Upper lobe of left lung (tissue), 6 donors: ENCODE results near the gene ADAM12. TPM values are rescaled to one million over a fixed set of nuclear protein-coding genes. Genes with fewer than 3 reads are reported as not detected.
A peak's percentile ranks its signal among the peaks of the same experiment; 100 is the strongest.

Experiments
- ATAC-seq, 2 donors: fragments of 200-7000 bp; cut with Tn5 transposase; one replicate each; pipeline ENCODE4 v1.9.1; 2022; ENCODE audit warnings: mild to moderate bottlenecking in 2 of 2, moderate library complexity in 2 of 2; ENCODE audit not compliant: low FRiP score in 2 of 2
- DNase-seq, 2 donors: peaks; one replicate each; pipeline ENCODE4 v3.0.0-alpha.2; 2019 to 2020
- H3K27ac ChIP-seq, 4 donors: fragments of 200-600 bp; sonication (generic); one replicate each; pipeline ENCODE4 v1.5.1; 2016 to 2019
- H3K27me3 ChIP-seq, 4 donors: fragments of 200-600 bp; sonication (generic); one replicate each; pipeline ENCODE4 v1.5.1; 2017 to 2019
- H3K36me3 ChIP-seq, 4 donors: fragments of 200-600 bp; sonication (generic); one replicate each; pipeline ENCODE4 v1.5.1; 2016 to 2019
- H3K4me1 ChIP-seq, 4 donors: fragments of 200-600 bp; sonication (generic); one replicate each; pipeline ENCODE4 v1.5.1; 2018 to 2019
- H3K4me3 ChIP-seq, 4 donors: fragments of 200-600 bp; sonication (generic); one replicate each; pipeline ENCODE4 v1.5.1; 2017 to 2019; ENCODE audit warnings: mild to moderate bottlenecking in 2 of 4, moderate library complexity in 1 of 4
- H3K9me3 ChIP-seq, 4 donors: fragments of 200-600 bp; sonication (generic); one replicate each; pipeline ENCODE4 v1.5.1; 2018 to 2019
- EP300 ChIP-seq, 4 donors: sonication (generic); formaldehyde crosslinking; IDR thresholded peaks; one replicate each; pipeline ENCODE4 v1.5.1; 2017; ENCODE audit warnings: antibody characterized with exemption in 4 of 4, control low read depth in 2 of 4
- POLR2A ChIP-seq, 4 donors: fragments of 450-650 bp; IDR thresholded peaks; one replicate each; pipeline ENCODE4 v1.5.1; 2016 to 2017; ENCODE audit warnings: antibody characterized with exemption in 4 of 4, mild to moderate bottlenecking in 2 of 4
- POLR2AphosphoS5 ChIP-seq, 2 donors: sonication (generic); formaldehyde crosslinking; IDR thresholded peaks; one replicate each; pipeline ENCODE4 v1.5.1; 2017; ENCODE audit warnings: antibody characterized with exemption in 2 of 2
- WGBS, 2 donors: methylation state at CpG; one replicate each; pipeline ENCODE4 v1.1.5; 2017 to 2018; 5-methylcytosine and 5-hydroxymethylcytosine counted together
- total RNA-seq, 6 donors: library from RNA; depleted of rRNA in 4 of 6; stranded (reverse); fragments of >200 nt in 4 of 6; gene quantifications; one replicate each; pipeline versions ENCODE4 v1.1.0 to v1.2.1, GENCODE V29; 2016 to 2021
- TF ChIP-seq, protein P1 (sequence below), 6 experiments: fragments of 450-650 bp in 4 of 6; fragments of 200-600 bp in 2 of 6; sonication (generic) in 2 of 6; IDR thresholded peaks; one replicate each; pipeline ENCODE4 v1.5.1; 2016 to 2019; ENCODE audit warnings: antibody characterized with exemption in 6 of 6
- donor health status: DM: no; HTN: no; CAD: no; lungs with moderate emphysema.
- donor health status: DM: no; HTN: yes; CAD: no; lungs with severe emphysema.

Gene ADAM12
- total RNA-seq, 6 donors from 2014 or later = 0.44 to 3.7 (median 0.82) TPM

- no peaks in the 10 kb centered on the region for H3K4me1 ChIP-seq
- WGBS, 2 donors = 63 to 80% methylated on average over 3 to 4 of the region's 4 CpGs
- DNase-seq (no peak), ATAC-seq (no peak)
- TF ChIP-seq EP300 (IDR thresholded peaks at IDR 0.05) = no peak
- no peak for TF ChIP-seq POLR2A (IDR thresholded peaks at IDR 0.05)
- TF ChIP-seq POLR2AphosphoS5 (IDR thresholded peaks at IDR 0.05) = no peak
- TF ChIP-seq, protein P1, sequence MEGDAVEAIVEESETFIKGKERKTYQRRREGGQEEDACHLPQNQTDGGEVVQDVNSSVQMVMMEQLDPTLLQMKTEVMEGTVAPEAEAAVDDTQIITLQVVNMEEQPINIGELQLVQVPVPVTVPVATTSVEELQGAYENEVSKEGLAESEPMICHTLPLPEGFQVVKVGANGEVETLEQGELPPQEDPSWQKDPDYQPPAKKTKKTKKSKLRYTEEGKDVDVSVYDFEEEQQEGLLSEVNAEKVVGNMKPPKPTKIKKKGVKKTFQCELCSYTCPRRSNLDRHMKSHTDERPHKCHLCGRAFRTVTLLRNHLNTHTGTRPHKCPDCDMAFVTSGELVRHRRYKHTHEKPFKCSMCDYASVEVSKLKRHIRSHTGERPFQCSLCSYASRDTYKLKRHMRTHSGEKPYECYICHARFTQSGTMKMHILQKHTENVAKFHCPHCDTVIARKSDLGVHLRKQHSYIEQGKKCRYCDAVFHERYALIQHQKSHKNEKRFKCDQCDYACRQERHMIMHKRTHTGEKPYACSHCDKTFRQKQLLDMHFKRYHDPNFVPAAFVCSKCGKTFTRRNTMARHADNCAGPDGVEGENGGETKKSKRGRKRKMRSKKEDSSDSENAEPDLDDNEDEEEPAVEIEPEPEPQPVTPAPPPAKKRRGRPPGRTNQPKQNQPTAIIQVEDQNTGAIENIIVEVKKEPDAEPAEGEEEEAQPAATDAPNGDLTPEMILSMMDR (IDR thresholded peaks at IDR 0.05) = no peak
- no peaks in the 10 kb centered on the region for H3K27me3 ChIP-seq
- no peak overlapping the region for H3K4me3 ChIP-seq
- no peaks in the 10 kb centered on the region for H3K36me3 ChIP-seq
- H3K27ac ChIP-seq = no peak overlapping the region
- H3K9me3 ChIP-seq = peaks cover 0 to 3% (median 0%) of the 10 kb centered on the region in 4 donors
Measured at GRCh38 chr10:126140746-126141273, 247.5 kb downstream of the ADAM12 start.

- H3K36me3 ChIP-seq = no peaks in the 10 kb centered on the region
- no peaks in the 10 kb centered on the region for H3K27me3 ChIP-seq
- DNase-seq (no peak), ATAC-seq (no peak)
- no peak overlapping the region for H3K27ac ChIP-seq
- H3K9me3 ChIP-seq = peaks cover 0 to 3% (median 0%) of the 10 kb centered on the region in 4 donors
- peaks cover 5 to 15% (median 10%) of the 10 kb centered on the region in 4 donors for H3K4me1 ChIP-seq
- TF ChIP-seq POLR2AphosphoS5 (IDR thresholded peaks at IDR 0.05) (no peak), EP300 (IDR thresholded peaks at IDR 0.05) (no peak), POLR2A (IDR thresholded peaks at IDR 0.05) (no peak)
- TF ChIP-seq, protein P1 (IDR thresholded peaks at IDR 0.05) = no peak
- 90 to 93% methylated on average over 4 of the region's 4 CpGs for WGBS, 2 donors
- H3K4me3 ChIP-seq = no peak overlapping the region
Measured at GRCh38 chr10:126137562-126138221, 250.6 kb downstream of the ADAM12 start.

DNA sequence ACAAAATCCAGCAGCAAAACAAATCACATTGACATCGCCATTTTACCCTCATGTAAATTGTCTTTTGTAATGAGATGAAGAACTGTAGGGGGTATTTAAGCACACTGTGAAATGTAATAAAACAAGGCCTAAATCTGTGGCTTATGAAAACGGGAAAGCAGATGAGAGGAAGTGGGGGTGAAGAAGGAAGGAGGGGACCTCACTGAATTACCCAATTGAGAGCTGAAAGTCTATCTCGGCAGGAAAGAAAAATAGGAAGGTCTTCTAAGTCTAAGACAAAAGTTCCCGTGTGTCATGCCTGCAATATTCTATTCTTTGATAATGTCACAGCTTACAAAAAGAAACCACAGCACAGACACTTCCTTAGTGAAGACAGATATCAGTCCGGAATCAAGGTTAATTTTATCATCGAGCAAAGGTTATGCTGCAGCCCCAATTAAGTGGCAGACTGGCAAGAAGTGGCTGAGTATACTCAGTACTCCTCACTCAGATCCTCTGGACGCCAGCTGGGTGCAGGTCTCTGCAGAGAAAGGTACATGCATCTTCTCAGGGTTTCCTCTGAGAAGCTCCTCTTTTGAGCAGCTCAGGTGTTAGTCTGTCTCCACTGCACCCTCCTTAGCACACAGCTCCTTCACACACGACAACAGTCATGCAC, 252.2 kb downstream of the ADAM12 start:
- no peak overlapping the region for H3K27ac ChIP-seq
- no peak overlapping the region for H3K4me3 ChIP-seq
- TF ChIP-seq POLR2AphosphoS5 (IDR thresholded peaks at IDR 0.05) = no peak
- no peak for ATAC-seq
- no peaks in the 10 kb centered on the region for H3K27me3 ChIP-seq
- peaks cover 5 to 15% (median 10%) of the 10 kb centered on the region in 4 donors for H3K4me1 ChIP-seq
- no peak for DNase-seq
- WGBS, 2 donors = 42 to 52% methylated on average over 8 of the region's 8 CpGs
- H3K36me3 ChIP-seq = no peaks in the 10 kb centered on the region
- H3K9me3 ChIP-seq = peaks cover 0 to 3% (median 0%) of the 10 kb centered on the region in 4 donors

DNA sequence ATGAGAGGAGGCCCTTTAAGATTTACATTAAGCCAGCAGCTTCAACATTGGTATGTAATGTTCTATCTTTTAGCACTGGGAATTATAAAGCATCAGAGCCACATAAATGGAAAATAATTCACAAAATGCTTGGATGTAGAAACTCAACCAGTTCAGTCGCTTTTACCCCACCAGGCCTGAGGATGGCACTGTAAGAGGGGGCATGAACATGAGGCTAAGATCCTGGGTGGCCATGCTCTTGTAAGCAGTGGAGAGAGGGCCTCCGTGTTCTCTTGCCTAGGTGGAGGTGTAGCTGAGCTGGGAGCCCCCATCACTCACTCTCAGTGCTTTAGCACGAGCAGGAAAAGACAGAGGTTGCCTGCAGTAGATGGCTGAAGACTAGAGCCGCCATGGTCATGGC, 253.1 kb downstream of the ADAM12 start:
- Histone ChIP-seq H3K9me3 (peaks cover 0 to 3% (median 0%) of the 10 kb centered on the region in 4 donors), H3K36me3 (no peaks in the 10 kb centered on the region), H3K27ac (no peak overlapping the region), H3K4me1 (peaks cover 5 to 15% (median 10%) of the 10 kb centered on the region in 4 donors), H3K27me3 (no peaks in the 10 kb centered on the region), H3K4me3 (no peak overlapping the region)
- no peak for DNase-seq
- ATAC-seq = no peak
- no peak for TF ChIP-seq POLR2A (IDR thresholded peaks at IDR 0.05)
- TF ChIP-seq EP300 (IDR thresholded peaks at IDR 0.05) = no peak
- no peak for TF ChIP-seq POLR2AphosphoS5 (IDR thresholded peaks at IDR 0.05)
- TF ChIP-seq, protein P1 (IDR thresholded peaks at IDR 0.05) = no peak
- WGBS, 2 donors = 87 to 94% methylated on average over 4 of the region's 4 CpGs

GRCh38 chr10:126133906-126134656, 254.2 kb downstream of the ADAM12 start:
- ATAC-seq = peak in 1 of 2 donors; percentile 37

More at GRCh38 chr10:126133906-126134656, 254.2 kb downstream of the ADAM12 start:
- Histone ChIP-seq H3K27me3 (no peaks in the 10 kb centered on the region), H3K36me3 (no peaks in the 10 kb centered on the region), H3K27ac (no peak overlapping the region), H3K9me3 (peaks cover 0 to 3% (median 0%) of the 10 kb centered on the region in 4 donors), H3K4me3 (no peak overlapping the region), H3K4me1 (peaks cover 5 to 15% (median 10%) of the 10 kb centered on the region in 4 donors)
- WGBS, 2 donors = 23 to 26% methylated on average over 6 of the region's 6 CpGs
- DNase-seq = no peak
- no peak for TF ChIP-seq EP300 (IDR thresholded peaks at IDR 0.05)
- TF ChIP-seq POLR2A (IDR thresholded peaks at IDR 0.05) = no peak
- TF ChIP-seq POLR2AphosphoS5 (IDR thresholded peaks at IDR 0.05) = no peak
- TF ChIP-seq, protein P1 (IDR thresholded peaks at IDR 0.05) = no peak
